HepG2 (cell line): ENCODE results near the gene QKI.

Experiments used
- CTCF ChIP-seq: sonication (generic); formaldehyde crosslinking; IDR thresholded peaks from 2 replicates; pipeline ENCODE4 v1.5.0; 2020; ENCODE audit warnings: mild to moderate bottlenecking, missing genetic modification reagents, moderate library complexity
- EP300 ChIP-seq, 3 experiments: sonication (generic) in 1 of 3; formaldehyde crosslinking in 1 of 3; IDR thresholded peaks; 2 replicates each; pipeline versions ENCODE4 v1.5.1 to v1.6.1; 2011 to 2020; ENCODE audit warnings: low read depth in 2 of 3, low read length in 2 of 3, borderline replicate concordance in 1 of 3, improper control_type of control experiment in 1 of 3, mild to moderate bottlenecking in 1 of 3, missing genetic modification reagents in 1 of 3, moderate library complexity in 1 of 3
- GATAD2A ChIP-seq: IDR thresholded peaks from 2 replicates; pipeline ENCODE4 v1.6.1; 2016
- HOXA7 ChIP-seq: sonication (generic); formaldehyde crosslinking; IDR thresholded peaks from 2 replicates; pipeline ENCODE4 v1.8.1; 2022; ENCODE audit warnings: mild to moderate bottlenecking, missing genetic modification reagents, moderate library complexity
- RFX5 ChIP-seq: IDR thresholded peaks from 2 replicates; pipeline ENCODE4 v1.6.1; 2011; ENCODE audit warnings: low read depth, low read length, improper control_type of control experiment
- SKIL ChIP-seq: sonication (generic); formaldehyde crosslinking; IDR thresholded peaks from 2 replicates; pipeline ENCODE4 v1.8.0; 2022; ENCODE audit warnings: missing genetic modification reagents, mild to moderate bottlenecking, moderate library complexity, borderline replicate concordance
- TCF7 ChIP-seq: sonication (generic); IDR thresholded peaks from 2 replicates; pipeline ENCODE4 v1.6.1; 2016; ENCODE audit warnings: antibody characterized with exemption, low read depth
- ZFX ChIP-seq: sonication (generic); formaldehyde crosslinking; IDR thresholded peaks from 2 replicates; pipeline ENCODE4 v1.4.0; 2020; ENCODE audit warnings: mild to moderate bottlenecking, low read depth, missing genetic modification reagents, moderate library complexity
- ZNF652 ChIP-seq: IDR thresholded peaks from 2 replicates; pipeline ENCODE4 v1.6.1; 2016; ENCODE audit warnings: low read depth, borderline replicate concordance

GRCh38 chr6:163489584-163489983 is 75.1 kb downstream of the QKI start:
- TF ChIP-seq TCF7: no peak
- no peak for TF ChIP-seq CTCF (CRISPR knock-in tag)
- TF ChIP-seq ZNF652 (CRISPR knock-in tag): no peak
- TF ChIP-seq SKIL (CRISPR knock-in tag): no peak
- no peak for TF ChIP-seq RFX5
- TF ChIP-seq HOXA7 (CRISPR knock-in tag): no peak
- no peak for TF ChIP-seq GATAD2A (CRISPR knock-in tag)
- no peak for TF ChIP-seq EP300 (IDR thresholded peaks at IDR 0.05; ENCODE audit: low read depth in 2 of 2, low read length in 2 of 2)
- no peak for TF ChIP-seq EP300 (CRISPR knock-in tag; IDR thresholded peaks at IDR 0.05; ENCODE audit: borderline replicate concordance)
- TF ChIP-seq ZFX (CRISPR knock-in tag): no peak
